SH-SY5Y (cell line): ENCODE data around the gene ETNK2.

Experiments used
- GATA2 ChIP-seq: IDR thresholded peaks from 2 replicates; pipeline ENCODE4 v1.6.1; 2011; ENCODE audit warnings: mild to moderate bottlenecking, low read depth, low read length
- GATA3 ChIP-seq: IDR thresholded peaks from 2 replicates; pipeline ENCODE4 v1.6.1; 2011; ENCODE audit warnings: low read depth, mild to moderate bottlenecking, low read length, moderate library complexity

Gene ETNK2

GRCh38 chr1:204151552-204152309, at the start of gene ETNK2:
TSS of gene ETNK2 (minus strand) at chr1:204152044. CDS start at chr1:204151852, 192 bp downstream.
- TF ChIP-seq GATA3 (no peak), GATA2 (no peak)

- TF ChIP-seq GATA2 (no peak), GATA3 (no peak)
Observed at GRCh38 chr1:204201348-204202040, 49.6 kb upstream of the ETNK2 start.

- TF ChIP-seq GATA3 (no peak), GATA2 (no peak)
Observed at GRCh38 chr1:204199579-204199978, 47.7 kb upstream of the ETNK2 start.

- no peak for TF ChIP-seq GATA3
- no peak for TF ChIP-seq GATA2
Observed at GRCh38 chr1:204198348-204199340, 46.8 kb upstream of the ETNK2 start.

- TF ChIP-seq GATA2 (no peak), GATA3 (no peak)
Observed at GRCh38 chr1:204197068-204197467, 45.2 kb upstream of the ETNK2 start.

- TF ChIP-seq GATA3 (no peak), GATA2 (no peak)
Observed at GRCh38 chr1:204196068-204196795, 44.4 kb upstream of the ETNK2 start, which contains the start of gene KISS1. TSS of gene KISS1 (minus strand) at chr1:204196491. CDS start at chr1:204192876, 3,615 bp downstream.

GRCh38 chr1:204194771-204195170, 42.9 kb upstream of the ETNK2 start:
- no peak for TF ChIP-seq GATA3
- TF ChIP-seq GATA2: no peak

GRCh38 chr1:204194080-204194479, 42.2 kb upstream of the ETNK2 start:
- TF ChIP-seq GATA2: no peak
- no peak for TF ChIP-seq GATA3

- TF ChIP-seq GATA2 (no peak), GATA3 (no peak)
Observed at GRCh38 chr1:204192589-204193352, 40.9 kb upstream of the ETNK2 start.

GRCh38 chr1:204192046-204192445, 40.2 kb upstream of the ETNK2 start:
- no peak for TF ChIP-seq GATA2
- no peak for TF ChIP-seq GATA3

- TF ChIP-seq GATA3 (no peak), GATA2 (no peak)
Observed at GRCh38 chr1:204191456-204191855, 39.6 kb upstream of the ETNK2 start.
